Stomach (tissue), 9 donors: ENCODE data around the gene MAGI2. TPM values are rescaled to one million over a fixed set of nuclear protein-coding genes. Genes with fewer than 3 reads are reported as not detected.

Experiments used
- DNase-seq, 2 donors: peaks; one replicate each; pipeline versions ENCODE4 v3.0.0 to v3.0.0-alpha.2; 2013 to 2019
- H3K27ac ChIP-seq, 5 donors: fragments of 200-600 bp in 4 of 5; sonication (generic) in 4 of 5; one replicate each; pipeline ENCODE4 v1.5.1; 2013 to 2019; ENCODE audit warnings: mild to moderate bottlenecking in 1 of 5, moderate library complexity in 1 of 5
- H3K27me3 ChIP-seq, 3 donors: fragments of 200-600 bp; sonication (generic); one replicate each; pipeline ENCODE4 v1.5.1; 2017 to 2019; ENCODE audit warnings: mixed run types in 1 of 3
- H3K36me3 ChIP-seq, 4 donors: fragments of 200-600 bp; sonication (generic); 1 replicate in 3 of 4; 2 replicates in 1 of 4; pipeline ENCODE4 v1.5.1; 2016 to 2019
- H3K4me1 ChIP-seq, 4 donors: fragments of 200-600 bp; sonication (generic); one replicate each; pipeline ENCODE4 v1.5.1; 2016 to 2019
- H3K4me3 ChIP-seq, 4 donors: fragments of 200-600 bp; sonication (generic) in 3 of 4; one replicate each; pipeline ENCODE4 v1.5.1; 2016 to 2019; ENCODE audit warnings: mild to moderate bottlenecking in 1 of 4
- H3K9me3 ChIP-seq, 4 donors: fragments of 200-600 bp; sonication (generic); one replicate each; pipeline ENCODE4 v1.5.1; 2016 to 2019
- EP300 ChIP-seq: sonication (generic); formaldehyde crosslinking; IDR thresholded peaks from one replicate; pipeline ENCODE4 v1.6.1; 2017; ENCODE audit warnings: antibody characterized with exemption
- POLR2A ChIP-seq, 4 donors: fragments of 450-650 bp; IDR thresholded peaks; one replicate each; pipeline ENCODE4 v1.6.1; 2016; ENCODE audit warnings: antibody characterized with exemption in 4 of 4, control low read depth in 2 of 4, mild to moderate bottlenecking in 1 of 4, moderate library complexity in 1 of 4
- POLR2AphosphoS5 ChIP-seq, 3 donors: sonication (generic); formaldehyde crosslinking; IDR thresholded peaks; one replicate each; pipeline ENCODE4 v1.6.1; 2016; ENCODE audit warnings: antibody characterized with exemption in 3 of 3
- WGBS, 5 donors: extraction: QIAGEN DNeasy Blood & Tissue Kit in 3 of 5; methylation state at CpG; one replicate each; pipeline versions ENCODE4 v1.1.5 to v1.1.7; 2013 to 2018; 5-methylcytosine and 5-hydroxymethylcytosine counted together
- intact Hi-C: fragments of 100-400 bp; cut with DNase I; formaldehyde crosslinking; loops from one replicate; pipeline ENCODE4 v1.15.1; 2023; ENCODE audit warnings: low total_unique reads
- polyA plus RNA-seq, 3 donors: library from polyadenylated mRNA; stranded (reverse); fragments of 200-250 nt; gene quantifications; one replicate each; pipeline ENCODE4 v1.2.3, GENCODE V29; 2013
- total RNA-seq, 5 donors: library from RNA; depleted of rRNA; stranded (reverse); fragments of >200 nt; gene quantifications; one replicate each; pipeline versions ENCODE4 v1.1.0 to v1.2.3, GENCODE V29; 2014 to 2016
- TF ChIP-seq, protein P1 (sequence below), 7 experiments: fragments of 450-650 bp in 4 of 7; fragments of 200-600 bp in 3 of 7; sonication (generic) in 3 of 7; IDR thresholded peaks; one replicate each; pipeline ENCODE4 v1.5.1; 2016 to 2019; ENCODE audit warnings: antibody characterized with exemption in 7 of 7, control low read depth in 2 of 7, mild to moderate bottlenecking in 1 of 7
- donor health status: healthy with polysubstance abuse.
- donor health status: Bipolar disorder and iron deficiency.
- donor health status: healthy.

MAGI2 gene
- total and polyA plus RNA-seq, 8 donors, result 0.92 to 53.9 (median 5.8) TPM

DNA sequence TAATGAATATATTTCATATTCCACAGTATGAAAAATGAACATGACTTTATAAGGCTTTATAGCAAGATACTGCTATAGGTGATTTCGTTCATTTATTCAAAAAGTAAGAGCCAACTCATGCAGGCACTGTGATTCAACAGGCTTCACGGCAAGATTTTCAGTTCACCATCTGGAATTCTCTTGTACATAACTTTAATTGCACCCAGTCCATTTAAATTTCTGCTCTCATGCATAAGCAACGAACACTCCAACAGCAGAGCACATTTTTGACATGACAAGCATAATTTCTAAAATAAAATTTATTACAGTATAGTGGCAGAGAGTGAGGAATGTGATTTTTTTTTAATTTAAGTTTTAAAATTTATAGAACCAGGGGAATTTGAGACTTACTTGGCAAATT, 1218.8 kb downstream of the MAGI2 start:
- no peak overlapping the region for H3K27ac ChIP-seq
- H3K36me3 ChIP-seq, result no peaks in the 10 kb centered on the region
- no peaks in the 10 kb centered on the region for H3K27me3 ChIP-seq
- H3K4me3 ChIP-seq, result no peak overlapping the region
- TF ChIP-seq, protein P1, sequence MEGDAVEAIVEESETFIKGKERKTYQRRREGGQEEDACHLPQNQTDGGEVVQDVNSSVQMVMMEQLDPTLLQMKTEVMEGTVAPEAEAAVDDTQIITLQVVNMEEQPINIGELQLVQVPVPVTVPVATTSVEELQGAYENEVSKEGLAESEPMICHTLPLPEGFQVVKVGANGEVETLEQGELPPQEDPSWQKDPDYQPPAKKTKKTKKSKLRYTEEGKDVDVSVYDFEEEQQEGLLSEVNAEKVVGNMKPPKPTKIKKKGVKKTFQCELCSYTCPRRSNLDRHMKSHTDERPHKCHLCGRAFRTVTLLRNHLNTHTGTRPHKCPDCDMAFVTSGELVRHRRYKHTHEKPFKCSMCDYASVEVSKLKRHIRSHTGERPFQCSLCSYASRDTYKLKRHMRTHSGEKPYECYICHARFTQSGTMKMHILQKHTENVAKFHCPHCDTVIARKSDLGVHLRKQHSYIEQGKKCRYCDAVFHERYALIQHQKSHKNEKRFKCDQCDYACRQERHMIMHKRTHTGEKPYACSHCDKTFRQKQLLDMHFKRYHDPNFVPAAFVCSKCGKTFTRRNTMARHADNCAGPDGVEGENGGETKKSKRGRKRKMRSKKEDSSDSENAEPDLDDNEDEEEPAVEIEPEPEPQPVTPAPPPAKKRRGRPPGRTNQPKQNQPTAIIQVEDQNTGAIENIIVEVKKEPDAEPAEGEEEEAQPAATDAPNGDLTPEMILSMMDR (IDR thresholded peaks at IDR 0.05), result no peak
- TF ChIP-seq EP300, result no peak
- no peak for TF ChIP-seq POLR2AphosphoS5 (IDR thresholded peaks at IDR 0.05)
- no peak for TF ChIP-seq POLR2A (IDR thresholded peaks at IDR 0.05)
- 64 to 78% (median 72%) methylated on average over 3 of the region's 3 CpGs for WGBS, 5 donors
- H3K9me3 ChIP-seq, result peaks cover 0 to 6% (median 0%) of the 10 kb centered on the region in 4 donors
- intact Hi-C loops, result no loop called here
- H3K4me1 ChIP-seq, result no peaks in the 10 kb centered on the region
- no peak for DNase-seq

DNA sequence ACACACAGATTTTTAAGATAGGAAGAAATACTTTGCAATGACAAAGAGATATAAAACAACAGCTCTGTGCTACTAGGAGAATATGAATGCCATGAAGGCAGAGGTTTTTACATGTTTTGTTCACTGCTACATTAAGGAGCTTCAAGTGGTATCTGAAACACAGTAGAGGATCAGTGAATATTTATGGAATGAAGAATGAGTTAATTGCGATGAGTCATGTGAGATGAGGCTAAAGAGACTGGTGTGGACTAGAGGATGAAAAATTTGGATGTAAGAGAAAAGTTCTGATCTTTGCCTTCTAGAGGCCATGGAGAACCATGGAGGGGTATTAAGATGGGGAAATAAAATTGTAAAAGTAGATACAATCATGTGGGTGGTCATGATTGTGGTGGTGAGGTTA, 1220.7 kb downstream of the MAGI2 start:
- WGBS, 5 donors, result 86 to 98% (median 96%) methylated on average over 1 of the region's 1 CpG
- Histone ChIP-seq H3K27ac (no peak overlapping the region), H3K27me3 (no peaks in the 10 kb centered on the region), H3K9me3 (peaks cover 0 to 6% (median 0%) of the 10 kb centered on the region in 4 donors), H3K36me3 (no peaks in the 10 kb centered on the region), H3K4me1 (no peaks in the 10 kb centered on the region), H3K4me3 (no peak overlapping the region)
- DNase-seq, result no peak
- TF ChIP-seq POLR2AphosphoS5 (IDR thresholded peaks at IDR 0.05) (no peak), POLR2A (IDR thresholded peaks at IDR 0.05) (no peak), EP300 (no peak)
- TF ChIP-seq, protein P1 (IDR thresholded peaks at IDR 0.05), result no peak
- intact Hi-C loops, result no loop called here

DNA sequence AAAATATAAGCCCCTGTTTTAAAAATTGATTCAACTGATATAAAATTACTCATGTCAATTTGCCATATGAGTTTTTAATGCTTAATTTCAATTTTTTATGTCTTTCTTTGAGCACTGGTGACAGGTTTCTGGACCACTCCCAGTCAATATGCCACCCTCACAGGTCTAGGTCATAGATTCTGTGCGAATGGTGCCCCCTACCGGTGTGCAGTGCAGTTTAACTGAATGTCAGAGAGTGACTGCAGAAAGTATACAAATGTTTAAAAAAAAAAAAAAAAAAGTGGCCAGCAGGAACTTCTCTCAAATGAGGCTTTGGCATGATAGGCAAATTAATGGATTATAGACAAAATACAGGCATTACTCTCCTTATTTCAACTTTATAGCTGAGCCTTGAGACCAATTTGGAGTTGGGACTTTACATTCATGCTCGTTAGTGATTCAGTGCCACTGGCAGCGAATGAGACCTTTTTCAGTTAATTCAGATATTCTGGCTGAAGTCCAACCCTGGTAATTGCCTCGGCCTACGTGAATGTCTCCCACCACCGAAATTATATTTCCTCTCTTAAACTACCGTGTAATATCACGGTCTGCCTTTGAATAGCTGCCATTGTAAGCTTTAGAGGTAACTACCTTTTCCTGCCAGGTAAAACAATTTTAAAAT, 1227.3 kb downstream of the MAGI2 start:
- Histone ChIP-seq H3K4me1 (peaks cover 0 to 14% (median 6%) of the 10 kb centered on the region in 4 donors), H3K27ac (no peak overlapping the region), H3K9me3 (no peaks in the 10 kb centered on the region), H3K4me3 (no peak overlapping the region), H3K36me3 (no peaks in the 10 kb centered on the region), H3K27me3 (no peaks in the 10 kb centered on the region)
- intact Hi-C loops, result no loop called here
- TF ChIP-seq, protein P1 (IDR thresholded peaks at IDR 0.05), result peak in 1 of 7 experiments; percentile 17
- TF ChIP-seq EP300, result no peak
- peak; percentile 41 to 53 for DNase-seq
- 49 to 56% (median 53%) methylated on average over 9 of the region's 9 CpGs for WGBS, 5 donors

DNA sequence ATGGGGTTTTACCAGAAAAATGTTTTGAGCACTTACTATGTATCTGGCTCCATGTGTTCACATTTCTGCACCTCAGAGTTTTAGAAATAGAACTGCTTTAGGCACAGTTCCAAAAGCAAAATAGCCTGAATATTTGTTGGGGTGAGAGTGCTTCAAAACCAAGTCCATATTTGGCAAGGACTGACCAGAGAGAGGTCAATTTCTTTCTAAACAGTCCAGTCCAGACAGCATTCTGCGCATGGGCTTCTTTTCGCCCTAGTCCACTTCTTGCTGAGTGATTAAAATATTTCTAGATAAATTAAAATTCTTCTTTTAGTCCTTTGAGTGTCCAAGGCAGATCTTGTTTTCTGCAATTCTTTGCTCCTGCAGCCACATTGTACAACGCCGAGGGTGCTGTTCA, 1227.9 kb downstream of the MAGI2 start:
- WGBS, 5 donors, result 59 to 73% (median 72%) methylated on average over 4 of the region's 4 CpGs
- Histone ChIP-seq H3K4me3 (no peak overlapping the region), H3K27me3 (no peaks in the 10 kb centered on the region), H3K36me3 (no peaks in the 10 kb centered on the region), H3K9me3 (no peaks in the 10 kb centered on the region), H3K4me1 (peaks cover 0 to 14% (median 6%) of the 10 kb centered on the region in 4 donors), H3K27ac (no peak overlapping the region)
- TF ChIP-seq EP300 (no peak), POLR2AphosphoS5 (IDR thresholded peaks at IDR 0.05) (no peak), POLR2A (IDR thresholded peaks at IDR 0.05) (no peak)
- intact Hi-C loops, result no loop called here
- peak in 1 of 2 donors; percentile 21 for DNase-seq

DNA sequence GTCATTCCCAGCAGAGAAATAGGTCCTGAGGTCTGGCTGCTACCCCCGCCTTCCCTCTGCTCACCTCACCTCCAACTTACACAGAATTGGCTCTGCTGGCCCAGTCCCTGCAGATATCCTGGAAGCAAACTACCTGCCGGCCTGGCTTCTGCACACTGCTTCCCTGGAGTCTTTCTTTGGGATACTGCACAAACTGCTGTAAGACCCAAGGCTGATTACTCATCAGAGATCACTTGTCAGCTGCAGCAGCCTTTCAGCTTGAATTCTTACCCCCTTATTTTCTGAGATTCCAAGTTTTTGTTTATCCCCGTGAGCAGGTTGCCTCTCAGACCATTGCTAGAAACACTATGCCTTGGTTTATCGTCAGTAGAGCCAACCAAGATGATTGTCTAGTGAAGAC, 1228.5 kb downstream of the MAGI2 start:
- H3K4me3 ChIP-seq, result no peak overlapping the region
- no peak for TF ChIP-seq EP300
- TF ChIP-seq, protein P1 (IDR thresholded peaks at IDR 0.05), result no peak
- no peak for TF ChIP-seq POLR2A (IDR thresholded peaks at IDR 0.05)
- TF ChIP-seq POLR2AphosphoS5 (IDR thresholded peaks at IDR 0.05), result no peak
- no peak overlapping the region for H3K27ac ChIP-seq
- H3K4me1 ChIP-seq, result peaks cover 0 to 14% (median 6%) of the 10 kb centered on the region in 4 donors
- H3K27me3 ChIP-seq, result no peaks in the 10 kb centered on the region
- no peaks in the 10 kb centered on the region for H3K9me3 ChIP-seq
- WGBS, 5 donors, result 83 to 87% (median 86%) methylated on average over 4 of the region's 4 CpGs
- intact Hi-C loops, result no loop called here
- H3K36me3 ChIP-seq, result no peaks in the 10 kb centered on the region
- no peak for DNase-seq
